Body of pancreas (tissue), 4 donors: ENCODE data around the gene COG2. TPM values are rescaled to one million over a fixed set of nuclear protein-coding genes. Genes with fewer than 3 reads are reported as not detected.

Experiments used
- ATAC-seq: fragments of 150-250 bp; one replicate; pipeline ENCODE4 v1.9.1; 2016
- DNase-seq, 4 donors: peaks; one replicate each; pipeline ENCODE4 v3.0.0-alpha.2; 2019
- H3K27ac ChIP-seq, 4 donors: fragments of 200-600 bp; sonication (generic); 1 replicate in 3 of 4; 2 replicates in 1 of 4; pipeline versions ENCODE4 v1.5.1 to v1.6.1; 2016 to 2019; ENCODE audit warnings: mild to moderate bottlenecking in 1 of 4, mixed read lengths in 1 of 4, moderate library complexity in 1 of 4
- H3K27me3 ChIP-seq, 2 donors: fragments of 200-600 bp; sonication (generic); one replicate each; pipeline ENCODE4 v1.6.0; 2016; ENCODE audit warnings: mild to moderate bottlenecking in 1 of 2
- H3K36me3 ChIP-seq, 2 donors: fragments of 200-600 bp; sonication (generic); replicated peaks in 1 of 2; 2 replicates each; pipeline ENCODE4 v1.5.1; 2016; ENCODE audit warnings: low read depth in 2 of 2; ENCODE audit not compliant: insufficient read depth in 1 of 2
- H3K4me1 ChIP-seq: fragments of 200-600 bp; sonication (generic); one replicate; pipeline ENCODE4 v1.6.0; 2016
- H3K4me3 ChIP-seq, 2 donors: fragments of 200-600 bp; sonication (generic); 1 replicate in 1 of 2; 2 replicates in 1 of 2; pipeline ENCODE4 v1.5.1; 2016 to 2019
- H3K9me3 ChIP-seq, 3 donors: fragments of 200-600 bp; sonication (generic); 1 replicate in 2 of 3; 2 replicates in 1 of 3; pipeline ENCODE4 v1.5.1; 2016
- POLR2A ChIP-seq, 3 donors: fragments of 450-650 bp; IDR thresholded peaks; one replicate each; pipeline ENCODE4 v1.6.1; 2016; ENCODE audit warnings: antibody characterized with exemption in 3 of 3, mild to moderate bottlenecking in 2 of 3
- WGBS, 2 donors: methylation state at CpG; one replicate each; pipeline ENCODE4 v1.1.5; 2017; 5-methylcytosine and 5-hydroxymethylcytosine counted together
- intact Hi-C: fragments of 100-400 bp; cut with DNase I; formaldehyde crosslinking; loops from one replicate; pipeline ENCODE4 v1.15.1; 2023
- total RNA-seq, 2 donors: library from RNA; depleted of rRNA; stranded (reverse); fragments of >200 nt; gene quantifications; one replicate each; pipeline ENCODE4 v1.1.0, GENCODE V29; 2016
- TF ChIP-seq, protein P1 (sequence below), 7 experiments: fragments of 450-650 bp in 4 of 7; fragments of 200-600 bp in 3 of 7; sonication (generic) in 3 of 7; IDR thresholded peaks; one replicate each; pipeline ENCODE4 v1.5.1; 2016 to 2019; ENCODE audit warnings: antibody characterized with exemption in 7 of 7

The COG2 gene
- total RNA-seq, 2 donors from 2014 or later: 13.7 to 26.0 TPM

DNA sequence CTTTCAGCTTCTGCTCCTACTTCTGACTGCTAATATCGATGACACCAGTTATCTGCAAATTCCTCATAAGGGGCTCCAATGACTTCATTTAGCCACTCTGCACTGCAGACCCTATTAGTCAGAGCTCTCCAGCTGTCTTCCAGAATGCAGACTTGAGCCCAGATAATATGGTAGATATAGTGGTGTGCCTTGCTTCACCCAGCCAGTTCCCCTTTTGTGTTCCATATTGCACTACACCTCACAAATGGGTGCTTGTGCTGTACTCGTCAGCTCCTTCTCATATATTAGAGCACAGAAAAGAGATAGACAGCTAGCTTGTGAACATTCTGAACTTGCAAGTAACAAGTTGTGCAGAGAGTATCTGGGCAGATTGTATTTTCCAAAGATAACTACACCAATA, 23.7 kb upstream of the COG2 start:
- no peak for TF ChIP-seq POLR2A (IDR thresholded peaks at IDR 0.05)
- TF ChIP-seq, protein P1, sequence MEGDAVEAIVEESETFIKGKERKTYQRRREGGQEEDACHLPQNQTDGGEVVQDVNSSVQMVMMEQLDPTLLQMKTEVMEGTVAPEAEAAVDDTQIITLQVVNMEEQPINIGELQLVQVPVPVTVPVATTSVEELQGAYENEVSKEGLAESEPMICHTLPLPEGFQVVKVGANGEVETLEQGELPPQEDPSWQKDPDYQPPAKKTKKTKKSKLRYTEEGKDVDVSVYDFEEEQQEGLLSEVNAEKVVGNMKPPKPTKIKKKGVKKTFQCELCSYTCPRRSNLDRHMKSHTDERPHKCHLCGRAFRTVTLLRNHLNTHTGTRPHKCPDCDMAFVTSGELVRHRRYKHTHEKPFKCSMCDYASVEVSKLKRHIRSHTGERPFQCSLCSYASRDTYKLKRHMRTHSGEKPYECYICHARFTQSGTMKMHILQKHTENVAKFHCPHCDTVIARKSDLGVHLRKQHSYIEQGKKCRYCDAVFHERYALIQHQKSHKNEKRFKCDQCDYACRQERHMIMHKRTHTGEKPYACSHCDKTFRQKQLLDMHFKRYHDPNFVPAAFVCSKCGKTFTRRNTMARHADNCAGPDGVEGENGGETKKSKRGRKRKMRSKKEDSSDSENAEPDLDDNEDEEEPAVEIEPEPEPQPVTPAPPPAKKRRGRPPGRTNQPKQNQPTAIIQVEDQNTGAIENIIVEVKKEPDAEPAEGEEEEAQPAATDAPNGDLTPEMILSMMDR (IDR thresholded peaks at IDR 0.05): no peak
- ATAC-seq: no peak
- Histone ChIP-seq H3K27me3 (no peaks in the 10 kb centered on the region), H3K36me3 (no peaks in the 10 kb centered on the region), H3K9me3 (no peaks in the 10 kb centered on the region), H3K4me1 (no peaks in the 10 kb centered on the region), H3K4me3 (no peak overlapping the region), H3K27ac (no peak overlapping the region)
- WGBS, 2 donors: 86 to 91% methylated on average over 2 of the region's 2 CpGs
- intact Hi-C loops: no loop called here
- no peak for DNase-seq

DNA sequence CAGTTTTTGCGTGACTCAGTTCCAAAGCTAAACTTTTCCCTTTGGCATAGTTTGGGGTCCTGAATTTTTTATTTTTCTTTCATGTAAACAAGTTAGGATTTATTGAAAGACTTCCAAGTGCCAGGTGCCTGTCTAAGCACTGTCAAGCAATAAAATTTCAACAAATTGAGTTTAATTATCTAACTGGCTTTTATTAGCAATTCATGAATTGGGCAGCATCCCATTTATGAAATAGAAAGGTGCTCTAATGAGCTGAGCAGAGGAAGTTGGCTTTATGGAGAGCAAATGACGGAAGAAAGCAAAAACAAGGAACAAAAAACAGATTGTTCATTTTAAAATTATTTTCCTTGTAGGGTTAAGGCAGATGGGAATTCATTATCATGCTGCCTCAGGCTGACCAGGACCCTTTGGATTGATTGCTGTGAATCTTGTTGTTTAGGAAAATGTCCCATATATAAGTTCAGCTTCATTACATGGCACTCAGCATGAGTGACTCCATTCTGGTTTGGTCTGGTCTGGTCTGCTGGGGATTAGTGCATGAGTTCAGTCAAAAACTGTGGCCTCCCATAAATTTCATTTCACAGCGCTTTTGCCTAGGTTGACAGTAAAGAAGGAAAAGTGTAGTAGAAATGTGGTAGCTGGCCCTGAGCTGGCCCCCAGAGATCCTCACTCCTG, 21.5 kb upstream of the COG2 start:
- no peaks in the 10 kb centered on the region for H3K36me3 ChIP-seq
- no peaks in the 10 kb centered on the region for H3K9me3 ChIP-seq
- no peak overlapping the region for H3K27ac ChIP-seq
- no peaks in the 10 kb centered on the region for H3K27me3 ChIP-seq
- WGBS, 2 donors: 85% methylated on average over 3 of the region's 3 CpGs
- ATAC-seq (no peak), DNase-seq (no peak)
- no peaks in the 10 kb centered on the region for H3K4me1 ChIP-seq
- TF ChIP-seq, protein P1 (IDR thresholded peaks at IDR 0.05): no peak
- TF ChIP-seq POLR2A (IDR thresholded peaks at IDR 0.05): no peak
- no peak overlapping the region for H3K4me3 ChIP-seq
- intact Hi-C loops: no loop called here

DNA sequence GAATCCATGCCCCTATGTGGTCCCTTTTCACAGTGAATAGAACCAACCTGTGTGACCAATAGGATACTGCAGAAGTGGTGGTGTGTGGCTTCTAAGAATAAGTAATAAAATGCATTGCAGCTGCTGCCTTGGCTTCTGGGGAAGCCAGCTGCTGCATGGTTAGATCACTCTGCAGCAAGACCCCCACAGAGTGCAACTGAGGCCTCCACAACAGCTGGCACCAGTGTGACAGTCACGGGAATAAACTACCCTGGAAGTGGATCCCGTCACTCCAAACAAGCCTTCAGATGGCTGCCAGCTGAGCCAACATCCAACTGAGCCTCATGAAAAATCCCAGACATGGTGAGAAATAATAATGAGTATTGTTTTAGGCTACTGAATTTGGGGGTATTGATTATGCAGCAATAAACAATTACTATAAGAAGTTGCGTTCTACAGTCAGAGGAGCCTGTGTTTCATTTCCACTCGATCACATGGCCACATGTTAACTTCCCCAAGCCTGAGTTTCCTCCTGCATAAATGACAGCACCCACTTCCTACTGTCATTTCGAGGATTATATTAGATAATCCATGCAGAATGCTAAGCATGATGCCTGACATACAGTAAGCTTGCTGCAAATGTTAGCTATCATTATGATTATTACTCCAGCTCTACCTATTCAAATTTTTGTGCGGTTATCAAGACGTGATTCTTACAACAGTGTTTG, 20.8 kb upstream of the COG2 start:
- 60 to 69% methylated on average over 7 of the region's 7 CpGs for WGBS, 2 donors
- Histone ChIP-seq H3K27ac (no peak overlapping the region), H3K27me3 (no peaks in the 10 kb centered on the region), H3K36me3 (no peaks in the 10 kb centered on the region), H3K4me1 (no peaks in the 10 kb centered on the region), H3K4me3 (no peak overlapping the region), H3K9me3 (no peaks in the 10 kb centered on the region)
- ATAC-seq (no peak), DNase-seq (no peak)
- intact Hi-C loops: no loop called here
- TF ChIP-seq, protein P1 (IDR thresholded peaks at IDR 0.05): no peak
- no peak for TF ChIP-seq POLR2A (IDR thresholded peaks at IDR 0.05)

DNA sequence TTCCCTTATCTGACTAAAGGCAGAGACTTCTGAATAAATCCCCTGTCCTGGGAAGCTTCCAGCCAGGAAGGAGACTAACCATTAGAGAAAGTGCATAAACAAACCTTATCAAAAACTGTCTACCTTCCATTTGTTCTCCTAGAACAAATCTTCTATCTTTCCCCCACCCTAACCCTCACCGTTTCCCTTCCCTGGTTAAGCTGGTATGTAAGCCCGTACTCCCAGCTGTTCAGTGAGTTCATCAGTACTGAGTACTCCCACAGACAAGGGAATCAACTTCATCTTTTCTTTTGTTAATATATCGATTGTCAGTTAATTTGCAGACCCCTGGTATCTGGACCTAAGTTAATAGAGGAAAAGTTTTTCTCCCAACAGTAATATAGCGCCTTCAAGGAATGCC, 20.1 kb upstream of the COG2 start:
- 57 to 58% methylated on average over 4 of the region's 4 CpGs for WGBS, 2 donors
- TF ChIP-seq, protein P1 (IDR thresholded peaks at IDR 0.05): no peak
- no peak for TF ChIP-seq POLR2A (IDR thresholded peaks at IDR 0.05)
- Histone ChIP-seq H3K4me1 (no peaks in the 10 kb centered on the region), H3K9me3 (no peaks in the 10 kb centered on the region), H3K27me3 (no peaks in the 10 kb centered on the region), H3K27ac (no peak overlapping the region), H3K36me3 (no peaks in the 10 kb centered on the region), H3K4me3 (no peak overlapping the region)
- intact Hi-C loops: no loop called here
- ATAC-seq (no peak), DNase-seq (no peak)
